Lower lobe of right lung (tissue), 2 donors: ENCODE data around the gene PUS3. TPM values are rescaled to one million over a fixed set of nuclear protein-coding genes. Genes with fewer than 3 reads are reported as not detected.
A peak's percentile ranks its signal among the peaks of the same experiment; 100 is the strongest.

Experiments used
- ATAC-seq, 2 donors: fragments of 200-7000 bp; cut with Tn5 transposase; one replicate each; pipeline ENCODE4 v1.9.1; 2020 to 2022; ENCODE audit warnings: mild to moderate bottlenecking in 2 of 2, moderate library complexity in 2 of 2
- DNase-seq: peaks from one replicate; pipeline ENCODE4 v3.0.0-alpha.2; 2020
- H3K27ac ChIP-seq: fragments of 200-600 bp; one replicate; pipeline ENCODE4 v1.8.0; 2022
- H3K27me3 ChIP-seq: fragments of 200-600 bp; one replicate; pipeline ENCODE4 v1.8.0; 2022; ENCODE audit warnings: low read depth
- H3K36me3 ChIP-seq: fragments of 200-600 bp; one replicate; pipeline ENCODE4 v1.8.0; 2022; ENCODE audit warnings: mild to moderate bottlenecking
- H3K4me1 ChIP-seq: fragments of 200-600 bp; one replicate; pipeline ENCODE4 v1.8.0; 2022
- H3K4me3 ChIP-seq: fragments of 200-600 bp; one replicate; pipeline ENCODE4 v1.8.0; 2022; ENCODE audit warnings: mild to moderate bottlenecking
- H3K9me3 ChIP-seq: fragments of 200-600 bp; one replicate; pipeline ENCODE4 v1.8.0; 2022
- intact Hi-C: fragments of 100-400 bp; cut with DNase I; formaldehyde crosslinking; loops from one replicate; pipeline ENCODE4 v1.11.0; 2022
- total RNA-seq: library from RNA; stranded (reverse); fragmentation: NEBNext Ultra II Directional; extraction: Animal tissue kit (Norgen Biotek cat#: 25700); gene quantifications from one replicate; pipeline ENCODE4 v1.2.1, GENCODE V29; 2021
- TF ChIP-seq, protein P1 (sequence below): fragments of 200-600 bp; IDR thresholded peaks from one replicate; pipeline ENCODE4 v1.8.0; 2022; ENCODE audit warnings: antibody characterized with exemption, mild to moderate bottlenecking
- donor health status: DM: no; HTN: yes; CAD: no; lungs with severe emphysema.

Gene PUS3
- total RNA-seq, 1 donor from 2014 or later, result 10.0 TPM

DNA sequence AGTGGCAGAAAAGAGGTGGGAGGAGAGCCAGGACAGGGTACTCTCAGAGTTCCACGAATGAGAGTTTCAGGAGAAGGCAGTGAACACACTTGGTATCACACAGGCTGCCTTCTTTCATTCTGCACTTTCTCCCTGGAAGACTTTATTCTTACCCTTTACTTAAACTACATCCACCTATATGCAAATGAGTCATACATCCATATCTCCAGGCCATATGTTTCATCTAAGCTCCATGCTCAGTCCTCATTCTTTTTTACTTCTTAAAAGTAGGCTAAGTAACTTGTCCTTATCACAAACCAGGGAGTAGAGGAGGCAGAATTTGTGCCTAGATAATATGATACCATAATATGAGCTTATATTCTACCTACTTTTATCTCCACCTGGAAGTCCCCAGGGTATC lies 21.7 kb downstream of the PUS3 start:
- Histone ChIP-seq H3K27me3 (no peaks in the 10 kb centered on the region), H3K9me3 (no peaks in the 10 kb centered on the region), H3K36me3 (no peaks in the 10 kb centered on the region), H3K27ac (no peak overlapping the region), H3K4me3 (no peak overlapping the region), H3K4me1 (no peaks in the 10 kb centered on the region)
- TF ChIP-seq, protein P1, sequence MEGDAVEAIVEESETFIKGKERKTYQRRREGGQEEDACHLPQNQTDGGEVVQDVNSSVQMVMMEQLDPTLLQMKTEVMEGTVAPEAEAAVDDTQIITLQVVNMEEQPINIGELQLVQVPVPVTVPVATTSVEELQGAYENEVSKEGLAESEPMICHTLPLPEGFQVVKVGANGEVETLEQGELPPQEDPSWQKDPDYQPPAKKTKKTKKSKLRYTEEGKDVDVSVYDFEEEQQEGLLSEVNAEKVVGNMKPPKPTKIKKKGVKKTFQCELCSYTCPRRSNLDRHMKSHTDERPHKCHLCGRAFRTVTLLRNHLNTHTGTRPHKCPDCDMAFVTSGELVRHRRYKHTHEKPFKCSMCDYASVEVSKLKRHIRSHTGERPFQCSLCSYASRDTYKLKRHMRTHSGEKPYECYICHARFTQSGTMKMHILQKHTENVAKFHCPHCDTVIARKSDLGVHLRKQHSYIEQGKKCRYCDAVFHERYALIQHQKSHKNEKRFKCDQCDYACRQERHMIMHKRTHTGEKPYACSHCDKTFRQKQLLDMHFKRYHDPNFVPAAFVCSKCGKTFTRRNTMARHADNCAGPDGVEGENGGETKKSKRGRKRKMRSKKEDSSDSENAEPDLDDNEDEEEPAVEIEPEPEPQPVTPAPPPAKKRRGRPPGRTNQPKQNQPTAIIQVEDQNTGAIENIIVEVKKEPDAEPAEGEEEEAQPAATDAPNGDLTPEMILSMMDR, result no peak
- DNase-seq (no peak), ATAC-seq (no peak)
- intact Hi-C loops, result no loop called here

DNA sequence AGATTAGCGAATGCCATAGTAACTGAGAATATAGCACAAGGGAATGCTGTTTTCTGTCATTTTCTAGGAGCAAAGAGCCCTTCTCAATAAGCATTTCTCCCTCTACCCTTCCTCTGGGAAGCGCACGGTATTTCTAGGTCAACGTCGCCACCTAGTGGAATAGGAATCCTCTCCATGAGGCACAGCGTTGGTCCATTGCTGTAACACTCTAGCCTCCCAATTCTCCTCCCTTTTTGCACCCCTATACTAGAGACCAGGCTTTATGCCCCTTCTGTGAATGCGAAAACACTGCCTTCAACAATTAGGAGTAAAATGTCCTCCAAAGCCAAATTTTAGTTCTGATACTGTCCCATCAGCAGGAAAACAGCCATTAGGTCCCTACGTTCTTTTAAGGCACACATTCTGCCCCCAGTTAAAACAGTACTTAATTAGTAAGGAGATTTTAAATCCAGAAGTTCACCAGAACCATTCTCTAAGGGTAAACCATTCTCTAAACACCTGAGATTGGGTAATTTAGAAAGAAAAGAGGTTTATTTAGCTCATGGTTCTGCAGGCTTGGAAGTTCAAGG lies 28.4 kb downstream of the PUS3 start:
- Histone ChIP-seq H3K36me3 (no peaks in the 10 kb centered on the region), H3K4me3 (no peak overlapping the region), H3K4me1 (no peaks in the 10 kb centered on the region), H3K27me3 (no peaks in the 10 kb centered on the region), H3K27ac (no peak overlapping the region), H3K9me3 (no peaks in the 10 kb centered on the region)
- TF ChIP-seq, protein P1, result peak; percentile 76
- intact Hi-C loops, result no loop called here
- DNase-seq (no peak), ATAC-seq (peak; percentile 81 to 91)

DNA sequence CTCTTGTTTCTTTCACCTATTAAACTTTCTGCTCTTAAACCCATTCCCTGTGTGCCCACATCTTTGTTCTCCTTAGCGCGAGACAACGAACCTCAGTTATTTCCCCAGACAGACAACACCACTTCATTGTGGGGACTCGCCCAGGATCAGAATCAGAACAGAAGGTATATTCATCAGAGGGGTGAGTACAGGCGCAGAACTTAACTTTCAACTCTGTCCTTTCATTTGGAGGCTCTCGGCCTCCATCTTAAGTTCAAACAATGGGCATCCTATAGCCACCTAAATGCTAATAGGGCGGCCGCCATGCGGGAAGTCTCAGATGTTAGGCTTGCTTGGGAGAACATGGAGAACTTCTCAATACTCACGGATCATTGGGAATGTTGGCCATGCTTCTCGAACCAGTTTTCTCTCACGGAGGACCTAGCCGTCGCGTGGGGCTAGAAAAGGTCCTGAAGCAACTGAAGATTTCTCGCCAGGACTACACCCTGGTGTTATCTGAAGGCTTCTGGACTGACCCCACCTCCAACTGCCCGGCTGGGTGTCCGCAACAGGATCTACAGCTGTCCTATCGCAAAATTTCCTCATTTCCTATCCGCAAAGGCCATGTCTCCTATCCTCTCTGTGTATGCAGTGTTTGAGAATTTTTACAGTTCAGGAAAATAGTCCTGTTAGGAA lies 29.0 kb downstream of the PUS3 start:
- intact Hi-C loops, result no loop called here
- no peaks in the 10 kb centered on the region for H3K27me3 ChIP-seq
- TF ChIP-seq, protein P1, result no peak
- H3K36me3 ChIP-seq, result no peaks in the 10 kb centered on the region
- H3K9me3 ChIP-seq, result no peaks in the 10 kb centered on the region
- no peaks in the 10 kb centered on the region for H3K4me1 ChIP-seq
- H3K4me3 ChIP-seq, result no peak overlapping the region
- ATAC-seq (no peak), DNase-seq (no peak)
- no peak overlapping the region for H3K27ac ChIP-seq

DNA sequence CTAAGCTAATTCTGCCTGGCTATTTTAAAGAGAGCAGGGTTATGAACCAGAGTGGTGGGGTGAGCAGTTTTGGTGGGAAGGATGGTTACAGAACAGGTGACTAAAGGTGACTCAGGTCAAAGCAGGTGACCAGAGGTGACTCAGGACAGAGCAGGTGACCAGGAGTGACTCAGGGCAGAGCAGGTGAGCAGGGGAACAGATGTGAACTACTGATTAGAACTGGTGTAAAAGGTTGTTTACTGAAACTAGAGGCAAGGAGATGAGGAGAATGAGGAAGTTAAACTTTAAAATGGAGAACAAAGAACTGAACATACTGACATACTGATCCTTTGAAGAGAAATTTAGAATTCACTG lies 30.9 kb downstream of the PUS3 start:
- H3K36me3 ChIP-seq, result no peaks in the 10 kb centered on the region
- H3K4me3 ChIP-seq, result no peak overlapping the region
- H3K27me3 ChIP-seq, result no peaks in the 10 kb centered on the region
- H3K4me1 ChIP-seq, result no peaks in the 10 kb centered on the region
- ATAC-seq, result no peak
- TF ChIP-seq, protein P1, result no peak
- H3K27ac ChIP-seq, result no peak overlapping the region
- no peak for DNase-seq
- intact Hi-C loops, result no loop called here
- no peaks in the 10 kb centered on the region for H3K9me3 ChIP-seq

DNA sequence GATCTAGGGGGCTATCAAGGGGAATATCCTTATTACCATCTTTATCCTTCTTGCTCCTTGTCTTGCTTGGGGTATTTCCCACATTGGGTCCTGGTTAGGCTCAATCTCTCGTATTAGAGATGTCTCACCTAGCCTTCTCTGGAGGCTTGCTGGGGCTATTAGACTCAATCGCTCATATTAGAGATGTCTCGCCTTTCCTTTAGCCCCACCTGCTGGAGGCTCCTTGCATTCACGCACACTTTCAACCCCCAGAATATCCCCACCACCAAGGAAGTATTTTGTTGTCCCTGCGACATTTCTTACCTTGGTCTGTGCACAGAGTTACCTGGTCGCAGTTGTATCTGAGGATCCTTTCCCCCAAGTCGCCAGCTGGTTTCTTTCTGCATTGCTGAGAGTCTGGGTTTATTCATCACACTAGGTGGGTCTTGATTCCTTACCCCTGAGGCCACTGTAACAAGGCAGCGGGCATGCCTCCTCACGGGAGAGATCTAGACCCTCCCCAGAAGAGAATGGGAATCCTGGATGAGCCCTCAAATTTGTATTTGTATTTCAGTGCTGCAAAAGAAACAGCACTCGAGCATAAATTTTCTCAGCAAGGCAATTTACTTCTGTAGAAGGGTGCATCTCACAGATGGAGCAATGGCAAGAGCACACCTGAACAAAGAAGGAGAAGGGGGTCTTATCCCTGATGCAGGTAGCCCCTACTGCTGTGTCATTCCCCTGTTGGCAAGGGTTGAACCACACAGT lies 31.4 kb downstream of the PUS3 start:
- Histone ChIP-seq H3K9me3 (no peaks in the 10 kb centered on the region), H3K4me3 (no peak overlapping the region), H3K27me3 (no peaks in the 10 kb centered on the region), H3K4me1 (no peaks in the 10 kb centered on the region), H3K36me3 (no peaks in the 10 kb centered on the region), H3K27ac (no peak overlapping the region)
- intact Hi-C loops, result no loop called here
- peak; percentile 41 to 63 for ATAC-seq
- DNase-seq, result no peak
- TF ChIP-seq, protein P1, result peak; percentile 44
